Measurements from ENCODE around the gene WDTC1.

DNA sequence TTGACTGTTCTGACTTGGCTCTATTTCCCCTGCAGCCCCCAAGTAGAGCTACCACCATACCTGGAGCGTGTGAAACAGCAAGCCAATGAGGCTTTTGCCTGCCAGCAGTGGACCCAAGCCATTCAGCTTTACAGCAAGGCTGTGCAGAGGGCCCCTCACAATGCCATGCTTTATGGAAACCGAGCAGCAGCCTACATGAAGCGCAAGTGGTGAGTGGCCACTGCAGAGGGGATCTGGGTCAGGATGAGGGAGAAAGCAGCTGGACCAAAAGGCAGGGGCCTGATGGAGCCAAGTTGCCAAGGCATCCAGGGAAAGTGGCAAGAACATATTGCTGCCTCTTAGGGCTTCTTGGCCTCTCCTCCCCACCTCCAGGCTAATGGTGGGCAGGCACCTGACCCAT lies 63.5 kb downstream of the WDTC1 start:
- TF ChIP-seq, protein P1, sequence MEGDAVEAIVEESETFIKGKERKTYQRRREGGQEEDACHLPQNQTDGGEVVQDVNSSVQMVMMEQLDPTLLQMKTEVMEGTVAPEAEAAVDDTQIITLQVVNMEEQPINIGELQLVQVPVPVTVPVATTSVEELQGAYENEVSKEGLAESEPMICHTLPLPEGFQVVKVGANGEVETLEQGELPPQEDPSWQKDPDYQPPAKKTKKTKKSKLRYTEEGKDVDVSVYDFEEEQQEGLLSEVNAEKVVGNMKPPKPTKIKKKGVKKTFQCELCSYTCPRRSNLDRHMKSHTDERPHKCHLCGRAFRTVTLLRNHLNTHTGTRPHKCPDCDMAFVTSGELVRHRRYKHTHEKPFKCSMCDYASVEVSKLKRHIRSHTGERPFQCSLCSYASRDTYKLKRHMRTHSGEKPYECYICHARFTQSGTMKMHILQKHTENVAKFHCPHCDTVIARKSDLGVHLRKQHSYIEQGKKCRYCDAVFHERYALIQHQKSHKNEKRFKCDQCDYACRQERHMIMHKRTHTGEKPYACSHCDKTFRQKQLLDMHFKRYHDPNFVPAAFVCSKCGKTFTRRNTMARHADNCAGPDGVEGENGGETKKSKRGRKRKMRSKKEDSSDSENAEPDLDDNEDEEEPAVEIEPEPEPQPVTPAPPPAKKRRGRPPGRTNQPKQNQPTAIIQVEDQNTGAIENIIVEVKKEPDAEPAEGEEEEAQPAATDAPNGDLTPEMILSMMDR (IDR thresholded peaks at IDR 0.05) = no peak
- no peak for TF ChIP-seq EZH2 (IDR thresholded peaks at IDR 0.05; ENCODE audit: borderline replicate concordance, insufficient read depth, low read depth, low read length, poor library complexity, severe bottlenecking)

Data from B cell (primary cell).